HAP-1 (cell line): ENCODE measurements around the gene CEPT1.

Experiments used
- DNase-seq, 2 experiments: peaks; one replicate each; pipeline ENCODE4 v3.0.0-alpha.2; 2016 to 2020; ENCODE audit warnings: low spot score in 2 of 2
- H3K27me3 ChIP-seq: fragments of 250-450 bp; sonication (Bioruptor Pico); 2 replicates; pipeline ENCODE4 v1.5.1; 2020; ENCODE audit warnings: low read depth, mild to moderate bottlenecking, moderate library complexity
- H3K36me3 ChIP-seq: fragments of 250-450 bp; sonication (Bioruptor Pico); replicated peaks from 2 replicates; pipeline ENCODE4 v1.5.1; 2020; ENCODE audit warnings: mild to moderate bottlenecking
- H3K4me1 ChIP-seq: fragments of 250-450 bp; sonication (Bioruptor Pico); 2 replicates; pipeline ENCODE4 v1.5.1; 2020; ENCODE audit warnings: mild to moderate bottlenecking
- H3K4me3 ChIP-seq: fragments of 250-450 bp; sonication (Bioruptor Pico); 2 replicates; pipeline ENCODE4 v1.5.1; 2020; ENCODE audit warnings: mild to moderate bottlenecking, moderate library complexity
- H3K9me3 ChIP-seq: fragments of 250-450 bp; sonication (Bioruptor Pico); 2 replicates; pipeline ENCODE4 v1.5.1; 2020; ENCODE audit warnings: mild to moderate bottlenecking, moderate library complexity
- in situ Hi-C: fragments of 300-500 bp; cut with MboI; formaldehyde crosslinking; loops from 3 replicates; pipeline ENCODE4 v1.14.3; 2020; ENCODE audit warnings: low sequenced_read_pairs, inconsistent platforms, mixed read lengths

Gene CEPT1

DNA sequence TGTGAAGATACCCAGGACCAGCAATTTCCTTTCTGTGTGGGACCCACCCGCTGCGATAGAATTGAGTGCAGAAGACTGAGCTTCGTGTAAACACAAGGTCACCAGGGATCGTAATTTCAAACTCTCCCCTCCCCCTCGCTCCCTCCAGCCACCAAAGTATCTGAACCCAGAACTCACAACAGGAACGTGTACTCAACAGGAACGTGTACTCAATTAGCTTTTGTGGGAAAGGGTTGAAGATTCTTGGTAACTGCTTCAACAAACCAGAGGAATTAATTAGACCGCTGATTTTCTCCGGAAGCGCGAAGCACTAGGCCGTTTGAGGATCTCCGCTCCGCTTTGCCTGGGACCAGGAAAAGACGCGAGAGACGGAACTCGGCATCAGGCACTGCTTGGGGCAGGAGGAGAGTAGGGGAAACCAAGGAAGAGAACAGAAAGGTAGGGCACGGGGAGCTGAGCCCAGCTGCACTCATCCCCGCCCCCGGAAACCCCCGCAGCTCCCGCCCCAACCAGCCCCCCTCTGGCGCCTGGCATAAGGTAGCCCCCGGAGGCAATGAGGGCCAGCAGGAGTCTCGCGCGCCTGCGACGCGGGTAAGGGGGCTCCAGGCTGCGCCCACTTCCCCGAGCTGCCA, 583 bp upstream of the CEPT1 start:
- peak; percentile 47 to 75 for DNase-seq
- in situ Hi-C loops = no loop called here

DNA sequence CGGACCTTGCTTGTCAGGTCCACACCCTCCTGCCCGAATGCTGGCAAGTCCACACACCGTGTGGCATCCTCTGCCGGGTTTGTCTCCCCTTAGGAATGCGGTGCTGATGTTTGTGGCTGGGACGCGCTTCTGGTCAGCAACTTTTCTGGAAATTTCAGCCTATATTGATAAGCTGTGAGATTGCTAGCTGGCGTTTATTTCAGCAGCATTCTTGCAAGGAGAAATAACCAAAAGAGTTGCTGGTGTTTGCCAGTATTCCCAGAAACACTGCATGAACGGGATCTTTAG, 601 bp downstream of the CEPT1 start:
- Histone ChIP-seq H3K4me3 (peak overlapping the region; percentile 94), H3K27me3 (no peaks in the 10 kb centered on the region), H3K9me3 (no peaks in the 10 kb centered on the region), H3K36me3 (peaks cover 16% of the 10 kb centered on the region), H3K4me1 (peaks cover 25% of the 10 kb centered on the region)
- in situ Hi-C loops = no loop called here
- peak; percentile 29 to 68 for DNase-seq

More for the DNA sequence above, 583 bp upstream of the CEPT1 start:
- no peaks in the 10 kb centered on the region for H3K9me3 ChIP-seq
- H3K4me1 ChIP-seq = peaks cover 25% of the 10 kb centered on the region
- peak overlapping the region; percentile 94 for H3K4me3 ChIP-seq
- H3K27me3 ChIP-seq = no peaks in the 10 kb centered on the region
- peaks cover 25% of the 10 kb centered on the region for H3K36me3 ChIP-seq

DNA sequence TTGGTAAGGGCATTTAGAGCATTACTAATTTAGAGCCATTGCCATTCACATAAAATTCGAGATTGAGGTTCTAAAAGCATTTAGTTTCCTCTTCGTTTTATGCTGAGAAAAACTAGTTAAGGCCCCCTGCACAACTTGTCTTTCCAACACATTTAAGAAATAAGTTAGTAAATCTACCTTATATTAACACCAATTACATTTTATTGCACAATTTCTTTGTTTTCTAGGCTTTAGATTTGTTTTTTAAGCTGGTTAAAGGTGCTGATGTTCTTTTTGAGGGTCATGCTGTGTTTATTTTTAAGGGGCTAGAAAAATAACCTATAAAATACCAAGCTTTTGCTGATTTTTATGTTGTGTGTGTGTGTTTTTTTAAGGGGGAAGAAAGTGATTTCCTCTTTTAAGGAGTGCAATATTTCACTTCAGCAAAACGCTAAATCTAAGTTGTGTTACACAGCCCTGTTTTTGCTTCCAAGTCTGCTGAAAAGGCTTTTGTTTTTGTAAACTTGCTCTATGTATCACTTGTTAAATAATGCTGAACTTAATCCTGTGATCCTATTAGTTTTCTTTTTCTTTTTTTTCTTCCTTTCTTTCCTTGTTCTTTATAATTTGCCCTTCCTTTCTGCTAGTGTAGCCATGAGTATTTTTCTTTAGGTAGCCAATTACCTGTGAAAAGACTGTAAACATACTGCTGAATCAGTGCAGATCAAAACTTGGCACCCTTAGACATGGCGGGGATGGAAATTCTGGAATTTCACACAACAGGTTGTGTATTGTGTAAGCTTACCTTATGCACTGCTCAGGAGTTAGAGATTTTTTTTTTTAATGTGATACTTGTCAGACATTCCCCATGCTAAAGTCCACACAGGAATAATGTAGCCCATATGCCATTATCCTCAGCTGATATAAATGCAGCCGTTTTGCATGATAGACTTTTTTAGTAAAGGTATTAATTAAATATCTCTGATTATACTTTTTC, 1.5 kb downstream of the CEPT1 start:
- peaks cover 28% of the 10 kb centered on the region for H3K4me1 ChIP-seq
- in situ Hi-C loops = no loop called here

DNA sequence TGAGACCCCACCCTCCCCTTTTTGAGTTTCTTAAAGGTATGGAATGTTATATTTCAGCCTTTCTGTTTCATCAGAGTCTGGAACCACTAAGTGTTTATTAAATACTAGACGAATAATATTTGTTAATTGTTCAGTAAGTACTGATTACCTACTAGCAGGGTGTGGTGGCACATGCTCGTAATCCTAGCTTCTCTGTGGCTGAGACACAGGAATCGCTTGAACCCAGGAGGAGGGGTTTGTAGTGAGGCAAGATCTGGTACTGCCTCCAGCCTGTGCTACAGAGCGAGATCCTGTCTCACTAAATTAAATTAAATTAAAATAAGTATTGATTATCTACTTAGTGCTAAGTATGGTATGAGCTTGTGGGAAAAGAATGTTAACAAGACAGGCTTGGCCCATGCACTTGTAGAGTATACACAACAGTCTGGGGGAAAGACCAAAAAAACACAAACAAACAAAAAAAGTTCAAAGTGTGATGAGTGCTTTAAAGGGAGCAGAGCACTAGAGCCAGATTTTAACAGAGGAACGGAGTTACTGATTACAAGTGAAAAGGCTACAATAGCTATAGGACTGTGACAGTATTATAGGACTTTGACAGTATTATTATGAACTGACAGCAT, 2.4 kb downstream of the CEPT1 start:
- DNase-seq = no peak
- no peak overlapping the region for H3K4me3 ChIP-seq

More for the DNA sequence above, 1.5 kb downstream of the CEPT1 start:
- H3K27me3 ChIP-seq = no peaks in the 10 kb centered on the region
- H3K4me3 ChIP-seq = peak overlapping the region; percentile 94
- H3K9me3 ChIP-seq = no peaks in the 10 kb centered on the region
- no peak for DNase-seq
- peaks cover 10% of the 10 kb centered on the region for H3K36me3 ChIP-seq

DNA sequence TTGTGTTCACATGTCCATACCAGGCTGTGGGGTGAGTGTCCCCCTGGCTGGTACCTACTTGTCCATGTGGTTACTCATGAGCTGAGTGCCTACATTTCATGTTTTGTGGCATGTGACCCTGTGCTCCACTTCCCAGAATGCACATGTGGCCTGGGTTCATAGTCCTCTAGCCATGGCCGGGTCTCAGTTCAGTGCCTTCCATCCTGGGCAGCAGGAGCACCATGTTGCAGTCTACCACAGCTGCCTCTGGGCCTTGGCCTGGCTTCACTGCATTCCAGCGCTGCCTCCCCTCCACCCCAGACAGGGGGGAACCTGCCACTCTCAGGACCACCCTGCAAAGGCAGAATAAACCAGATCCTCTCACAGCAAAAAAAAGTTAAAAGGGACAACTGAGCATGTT, 5.5 kb downstream of the CEPT1 start:
- in situ Hi-C loops = no loop called here

More for the DNA sequence above, 2.4 kb downstream of the CEPT1 start:
- in situ Hi-C loops = no loop called here
- H3K9me3 ChIP-seq = no peaks in the 10 kb centered on the region
- peaks cover 7% of the 10 kb centered on the region for H3K36me3 ChIP-seq
- H3K27me3 ChIP-seq = no peaks in the 10 kb centered on the region
- H3K4me1 ChIP-seq = peaks cover 28% of the 10 kb centered on the region

DNA sequence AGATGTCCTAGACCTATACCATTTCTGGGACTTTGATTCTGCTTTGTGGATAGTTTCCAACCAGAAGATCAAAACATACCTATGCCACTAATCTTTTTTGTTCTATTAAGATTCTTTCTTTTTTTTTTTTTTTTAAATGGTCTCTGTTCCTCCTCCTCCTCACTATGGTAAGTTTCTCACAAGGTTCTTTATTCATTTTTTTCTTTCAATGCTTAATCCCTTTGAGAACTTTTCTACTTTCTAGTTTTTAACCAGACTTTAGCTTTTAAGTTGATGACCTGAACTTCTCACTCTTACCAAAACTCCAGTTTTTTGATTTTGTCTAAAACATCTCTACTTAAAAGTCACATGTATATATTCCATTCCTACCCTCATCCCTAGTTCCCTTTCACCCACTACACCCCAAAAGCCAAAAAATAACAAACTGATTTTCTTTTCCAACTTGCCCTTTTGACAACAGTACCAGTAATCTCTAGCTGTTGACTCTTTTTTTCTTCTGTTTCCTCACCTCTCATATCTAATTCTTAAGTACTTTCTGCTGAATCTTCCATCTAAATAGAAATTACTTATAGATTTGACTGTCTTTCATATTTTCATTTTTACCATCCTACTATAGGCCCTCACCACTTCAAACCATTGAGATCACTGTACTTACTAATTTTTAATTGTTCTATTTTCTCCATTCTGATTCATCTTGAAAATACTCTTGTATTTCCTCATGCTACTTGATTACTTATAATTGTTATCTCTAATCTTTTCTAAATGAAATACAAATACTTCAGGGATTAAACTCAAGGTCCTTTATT, 6.1 kb downstream of the CEPT1 start:
- in situ Hi-C loops = no loop called here
- H3K4me3 ChIP-seq = no peak overlapping the region
- H3K36me3 ChIP-seq = peaks cover 24% of the 10 kb centered on the region
- no peaks in the 10 kb centered on the region for H3K27me3 ChIP-seq
- peaks cover 15% of the 10 kb centered on the region for H3K4me1 ChIP-seq
- no peak for DNase-seq
- no peaks in the 10 kb centered on the region for H3K9me3 ChIP-seq

More for the DNA sequence above, 5.5 kb downstream of the CEPT1 start:
- Histone ChIP-seq H3K27me3 (no peaks in the 10 kb centered on the region), H3K36me3 (peaks cover 24% of the 10 kb centered on the region), H3K9me3 (no peaks in the 10 kb centered on the region), H3K4me3 (no peak overlapping the region), H3K4me1 (peaks cover 16% of the 10 kb centered on the region)
- DNase-seq = no peak

DNA sequence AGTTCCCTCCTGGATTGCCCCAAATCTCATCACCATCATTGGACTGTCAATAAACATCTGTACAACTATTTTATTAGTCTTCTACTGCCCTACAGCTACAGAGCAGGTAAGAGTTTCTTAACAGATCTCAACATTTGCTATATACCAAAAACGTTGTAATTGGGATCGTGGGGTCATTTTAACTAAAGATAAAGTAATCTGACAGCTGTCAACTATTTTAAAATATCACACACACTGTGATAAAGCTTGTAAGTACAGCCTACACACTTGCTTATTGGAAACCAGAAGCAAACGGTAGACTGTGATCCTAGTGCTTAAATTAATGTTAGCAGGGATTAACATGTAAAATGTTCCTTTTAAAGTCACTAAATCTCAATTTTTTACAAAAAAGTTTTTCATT, 7.9 kb downstream of the CEPT1 start:
- in situ Hi-C loops = no loop called here
- no peaks in the 10 kb centered on the region for H3K27me3 ChIP-seq
- no peak overlapping the region for H3K4me3 ChIP-seq
- DNase-seq = no peak
- peaks cover 27% of the 10 kb centered on the region for H3K36me3 ChIP-seq
- no peaks in the 10 kb centered on the region for H3K9me3 ChIP-seq
- H3K4me1 ChIP-seq = peaks cover 18% of the 10 kb centered on the region

DNA sequence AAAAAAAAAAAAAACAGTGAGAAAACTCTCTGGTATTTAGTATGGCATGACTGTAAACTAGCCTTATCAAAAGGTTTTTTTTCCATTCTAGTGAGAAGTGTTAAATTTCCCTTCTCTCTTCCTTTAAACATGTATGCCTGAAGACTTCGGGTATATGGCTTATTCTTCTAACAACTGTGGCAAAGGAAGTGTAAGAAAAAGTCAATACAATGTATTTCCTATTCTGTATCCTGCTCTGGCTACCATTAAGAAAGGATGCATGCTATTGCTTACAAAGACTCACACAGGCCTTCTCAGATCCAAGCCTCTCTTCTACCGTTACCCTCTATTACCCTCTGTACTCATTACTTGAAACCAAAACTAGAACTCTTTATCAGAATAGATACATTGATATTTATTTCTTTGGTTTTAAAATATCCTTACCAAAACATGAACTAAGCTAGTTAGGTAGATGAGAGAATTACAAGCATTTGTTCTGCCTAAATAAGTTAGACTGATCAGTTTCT, 8.4 kb downstream of the CEPT1 start:
- no peaks in the 10 kb centered on the region for H3K9me3 ChIP-seq
- peaks cover 31% of the 10 kb centered on the region for H3K36me3 ChIP-seq
- H3K4me1 ChIP-seq = peaks cover 18% of the 10 kb centered on the region
- no peaks in the 10 kb centered on the region for H3K27me3 ChIP-seq
- no peak for DNase-seq
- in situ Hi-C loops = no loop called here
- no peak overlapping the region for H3K4me3 ChIP-seq

DNA sequence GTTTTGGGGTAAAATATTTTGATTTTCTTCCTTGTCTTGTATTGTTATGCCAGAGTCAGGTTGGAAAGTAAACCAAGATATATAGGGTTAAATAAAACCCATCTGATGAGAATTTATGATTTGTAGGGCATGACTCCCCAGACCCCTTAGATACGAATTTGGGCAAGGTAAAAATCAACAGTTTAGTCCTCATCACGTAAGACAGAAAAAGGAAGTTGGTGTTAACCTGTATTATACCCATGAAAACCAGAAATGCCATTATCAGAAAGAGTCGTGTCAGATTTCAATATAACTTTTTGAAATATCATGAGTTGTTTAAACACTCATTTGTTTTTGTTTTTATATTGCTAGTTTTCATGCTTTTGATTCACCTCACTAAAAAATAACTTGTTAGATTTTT, 11.8 kb downstream of the CEPT1 start:
- peaks cover 50% of the 10 kb centered on the region for H3K36me3 ChIP-seq
- no peaks in the 10 kb centered on the region for H3K27me3 ChIP-seq
- peaks cover 15% of the 10 kb centered on the region for H3K4me1 ChIP-seq
- DNase-seq = no peak
- H3K4me3 ChIP-seq = no peak overlapping the region
- in situ Hi-C loops = no loop called here
- H3K9me3 ChIP-seq = no peaks in the 10 kb centered on the region

DNA sequence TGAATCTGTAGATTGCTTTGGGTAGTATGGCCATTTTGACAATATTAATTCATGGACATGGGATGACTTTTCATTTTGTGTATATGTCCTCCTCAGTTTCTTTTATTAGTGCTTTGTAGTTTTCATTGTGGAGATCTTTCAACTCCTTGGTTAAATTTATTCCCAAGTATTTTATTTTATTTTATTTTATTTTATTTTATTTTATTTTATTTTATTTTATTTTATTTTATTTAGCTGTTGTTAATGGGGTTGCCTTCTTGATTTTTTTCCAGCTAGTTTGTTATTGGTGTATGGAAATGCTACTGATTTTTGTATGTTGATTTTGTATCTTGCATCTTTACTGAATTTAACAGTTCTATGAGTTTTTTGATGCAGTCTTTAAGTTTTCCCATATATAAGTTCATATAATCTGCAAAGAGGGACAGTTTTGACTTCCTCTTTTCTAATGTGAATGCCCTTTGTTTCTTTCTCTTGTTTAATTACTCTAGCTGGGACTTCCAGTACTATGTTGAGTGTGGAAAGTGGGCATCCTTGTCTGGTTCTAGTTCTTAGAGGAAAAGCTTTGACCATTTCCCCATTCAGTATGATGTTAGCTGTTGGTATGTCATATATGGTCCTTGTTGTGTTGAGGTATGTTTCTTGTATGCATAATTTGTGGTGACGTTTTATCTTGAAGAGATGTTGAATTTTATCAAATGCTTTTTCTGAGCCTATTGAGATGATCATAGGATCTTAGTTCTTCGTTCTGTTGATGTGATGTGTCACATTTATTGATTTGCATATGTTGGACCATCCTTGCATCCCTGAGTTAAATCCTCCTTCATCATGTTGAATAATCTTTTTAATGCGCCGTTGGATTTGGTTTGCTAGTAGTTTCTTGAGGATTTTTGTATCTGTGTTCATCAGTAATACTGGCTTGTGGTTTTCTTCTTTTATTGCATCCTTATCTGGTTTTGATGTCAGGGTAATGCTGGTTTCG, 14.3 kb downstream of the CEPT1 start:
- Histone ChIP-seq H3K9me3 (no peaks in the 10 kb centered on the region), H3K36me3 (peaks cover 44% of the 10 kb centered on the region), H3K4me1 (peaks cover 15% of the 10 kb centered on the region), H3K4me3 (no peak overlapping the region), H3K27me3 (no peaks in the 10 kb centered on the region)
- in situ Hi-C loops = no loop called here
- no peak for DNase-seq

DNA sequence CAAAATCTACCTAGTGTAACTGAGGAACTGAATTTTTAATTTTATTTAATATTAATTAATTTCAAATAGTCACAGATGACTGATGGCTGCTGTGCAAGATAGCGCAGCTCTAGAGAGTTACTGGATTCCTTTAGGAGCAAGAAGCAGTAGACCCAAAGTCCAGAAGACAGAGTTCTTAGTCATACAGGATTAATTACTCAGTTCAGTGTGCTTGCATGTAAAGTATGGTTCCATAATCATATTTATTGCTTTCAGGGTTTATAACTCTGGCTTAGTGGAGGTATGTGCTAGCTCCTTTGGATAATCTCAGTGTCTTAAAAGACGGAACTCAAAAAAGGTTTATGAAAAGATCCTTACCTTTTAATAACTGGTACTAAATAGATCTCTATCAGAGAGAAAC, 17.4 kb downstream of the CEPT1 start:
- in situ Hi-C loops = no loop called here
- H3K9me3 ChIP-seq = no peaks in the 10 kb centered on the region
- no peak for DNase-seq
- peaks cover 41% of the 10 kb centered on the region for H3K36me3 ChIP-seq
- H3K4me1 ChIP-seq = peaks cover 17% of the 10 kb centered on the region
- H3K27me3 ChIP-seq = no peaks in the 10 kb centered on the region
- no peak overlapping the region for H3K4me3 ChIP-seq

DNA sequence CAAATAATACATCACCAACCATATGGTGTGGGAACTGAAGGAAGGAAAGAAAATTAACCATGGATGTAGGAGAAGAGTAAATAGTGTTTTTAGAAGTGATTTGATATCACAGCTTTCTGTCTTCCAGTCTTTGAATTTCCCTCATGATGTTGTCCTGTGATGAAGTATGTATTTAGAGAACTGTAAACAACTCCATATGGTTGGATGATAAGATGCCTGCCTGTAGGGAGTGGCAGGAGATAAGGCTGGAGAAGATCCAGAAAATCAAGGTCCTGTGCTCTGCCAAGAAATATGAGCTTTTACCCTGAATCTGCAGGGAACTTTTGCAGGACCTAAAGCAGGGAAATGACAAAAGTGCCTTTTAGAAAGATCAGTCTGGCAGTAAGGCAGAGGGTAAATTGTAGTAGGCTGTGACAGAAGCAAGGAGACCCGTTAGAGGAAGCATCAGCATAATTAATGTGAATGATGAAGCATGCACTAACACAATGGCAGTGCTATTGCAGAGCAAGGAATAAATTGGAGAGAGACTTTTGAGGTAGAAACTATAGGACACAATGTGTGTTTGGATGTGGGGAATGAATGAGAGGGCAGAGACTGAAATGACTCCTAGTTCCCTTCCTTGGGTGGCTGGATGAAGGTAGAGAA, 21.9 kb downstream of the CEPT1 start:
- Histone ChIP-seq H3K36me3 (peaks cover 15% of the 10 kb centered on the region), H3K4me1 (peaks cover 20% of the 10 kb centered on the region), H3K4me3 (no peak overlapping the region), H3K27me3 (no peaks in the 10 kb centered on the region), H3K9me3 (no peaks in the 10 kb centered on the region)
- in situ Hi-C loops = no loop called here
- no peak for DNase-seq
